GM19455 (cell line): ENCODE measurements around the gene GFI1B.

Experiments used
- ATAC-seq: cut with Tn5 transposase; IDR thresholded peaks from one replicate; pipeline ENCODE4 v1.9.1; 2021; ENCODE audit not compliant: unreplicated experiment

GFI1B gene

GRCh38 chr9:132978451-132979131, at the start of gene GFI1B:
GFI1B (plus strand) TSS chr9:132978694; CDS start chr9:132986679, 7,985 bp downstream.
- no peak for ATAC-seq

- ATAC-seq = no peak
These were observed 47.2 kb upstream of the GFI1B start for GRCh38 chr9:132931178-132931735.

DNA sequence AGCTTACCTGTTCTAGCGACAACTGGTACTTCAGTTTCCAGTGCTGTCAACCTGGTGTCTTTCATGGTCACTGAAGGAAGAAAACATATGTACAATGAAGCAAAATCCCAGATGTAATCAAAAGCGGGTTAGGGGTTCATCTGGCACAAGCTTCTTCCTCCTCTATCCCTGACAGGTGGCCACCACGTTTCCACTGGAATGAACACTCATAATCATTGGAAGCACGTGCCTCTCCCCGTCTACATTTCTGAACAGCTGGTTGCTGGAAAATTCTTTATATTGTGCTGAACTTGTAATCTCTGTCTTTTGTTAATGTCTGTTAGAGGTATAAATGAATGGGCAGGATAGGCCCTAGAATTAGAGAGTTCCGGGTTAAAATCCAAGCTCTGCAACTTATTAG, 43.5 kb upstream of the GFI1B start:
- no peak for ATAC-seq

- ATAC-seq = no peak
These were observed 41.0 kb upstream of the GFI1B start for GRCh38 chr9:132937463-132937901.

DNA sequence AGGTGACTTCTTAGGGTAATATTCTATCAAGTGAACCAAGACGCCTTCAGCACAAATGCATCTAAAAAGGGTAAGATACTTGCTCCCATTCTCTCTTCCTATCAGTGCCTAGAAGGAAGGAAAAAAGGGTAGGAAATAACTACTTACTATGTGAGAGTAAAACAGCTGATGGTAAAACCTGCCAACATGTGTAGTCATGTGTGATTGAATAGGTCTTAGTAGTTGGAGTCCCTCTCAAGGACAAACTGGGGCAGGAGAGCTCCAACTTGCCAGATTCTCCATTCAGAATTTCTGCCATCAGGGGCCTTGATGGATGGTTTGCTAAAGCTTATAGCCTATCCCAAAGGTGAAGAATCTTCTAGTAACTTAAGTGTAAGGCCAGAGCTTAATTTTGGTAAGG, 39.3 kb upstream of the GFI1B start:
- no peak for ATAC-seq

- ATAC-seq = no peak
These were observed 35.8 kb upstream of the GFI1B start for GRCh38 chr9:132942541-132943182.

GRCh38 chr9:132943651-132944293, 34.7 kb upstream of the GFI1B start:
- ATAC-seq = peak; percentile 10

DNA sequence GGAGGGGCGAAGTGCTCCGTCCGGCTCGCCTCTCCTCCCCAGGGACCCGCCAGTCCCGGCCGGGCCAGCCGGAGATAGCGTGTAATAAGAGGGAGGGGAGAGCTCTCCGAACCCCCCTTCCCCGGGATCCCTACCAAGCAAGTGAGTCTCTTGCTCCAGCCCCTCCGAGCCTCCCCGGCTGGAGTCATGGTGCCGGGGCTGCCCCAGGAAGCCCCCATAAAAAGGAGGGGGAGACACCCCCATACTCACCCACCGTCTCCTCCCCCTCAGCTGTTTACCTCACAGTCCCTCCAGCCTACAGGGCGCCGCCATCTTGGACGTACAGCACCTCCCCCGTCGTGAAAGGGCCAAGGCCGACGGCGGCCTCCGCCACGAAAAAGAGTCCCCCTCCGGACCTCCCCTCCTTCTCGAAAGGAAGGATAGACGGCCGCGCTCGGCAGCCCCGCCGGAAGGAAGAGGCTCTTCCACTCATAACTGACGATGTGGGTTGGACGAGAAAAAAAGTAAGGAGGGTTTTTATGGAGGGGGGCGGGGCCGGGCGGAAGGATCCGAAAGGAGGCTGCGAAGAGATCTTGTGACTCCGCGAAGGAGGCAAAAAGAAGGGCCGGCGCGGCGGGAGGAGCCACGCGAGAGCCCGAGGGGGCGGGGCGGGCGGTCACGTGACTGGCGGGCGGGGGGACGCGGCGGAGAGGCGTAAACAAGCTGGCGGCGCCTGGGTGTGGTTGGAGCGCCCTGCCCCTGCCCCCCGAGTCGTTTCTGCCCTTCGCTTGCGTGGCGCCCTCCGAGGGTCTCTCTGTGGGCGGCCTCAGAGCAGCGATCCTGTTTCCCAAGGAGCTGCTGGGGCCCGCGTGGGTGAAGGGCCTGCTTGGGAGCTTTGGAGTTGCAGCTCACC, 34.0 kb upstream of the GFI1B start, which contains the start of gene TSC1:
Gene TSC1 (minus strand): TSS at position 323 of the 892 bp plus-strand sequence. CDS start 15,744 bp downstream, outside the sequence.
- ATAC-seq = peak; percentile 70

GRCh38 chr9:132945186-132946130, 33.0 kb upstream of the GFI1B start:
- no peak for ATAC-seq

DNA sequence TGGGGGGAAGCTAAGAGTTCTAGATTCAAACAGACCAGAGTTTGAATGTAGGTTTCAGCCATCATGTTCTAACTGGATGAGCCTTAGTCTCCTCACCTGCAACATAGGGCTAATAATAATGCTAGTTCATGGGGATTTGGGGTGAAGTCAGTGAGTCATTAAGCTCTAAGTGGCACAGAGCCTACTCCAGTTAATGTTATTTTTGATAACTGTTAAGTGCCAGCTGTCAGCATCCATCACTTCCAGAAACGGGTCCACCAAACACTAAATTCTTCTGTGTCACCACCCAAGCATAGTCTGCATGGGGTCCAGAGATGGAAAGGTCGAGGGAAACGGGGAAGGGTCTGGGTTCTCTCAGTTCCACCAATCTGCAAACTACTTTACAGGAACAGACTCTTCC, 32.3 kb upstream of the GFI1B start:
- ATAC-seq = no peak

DNA sequence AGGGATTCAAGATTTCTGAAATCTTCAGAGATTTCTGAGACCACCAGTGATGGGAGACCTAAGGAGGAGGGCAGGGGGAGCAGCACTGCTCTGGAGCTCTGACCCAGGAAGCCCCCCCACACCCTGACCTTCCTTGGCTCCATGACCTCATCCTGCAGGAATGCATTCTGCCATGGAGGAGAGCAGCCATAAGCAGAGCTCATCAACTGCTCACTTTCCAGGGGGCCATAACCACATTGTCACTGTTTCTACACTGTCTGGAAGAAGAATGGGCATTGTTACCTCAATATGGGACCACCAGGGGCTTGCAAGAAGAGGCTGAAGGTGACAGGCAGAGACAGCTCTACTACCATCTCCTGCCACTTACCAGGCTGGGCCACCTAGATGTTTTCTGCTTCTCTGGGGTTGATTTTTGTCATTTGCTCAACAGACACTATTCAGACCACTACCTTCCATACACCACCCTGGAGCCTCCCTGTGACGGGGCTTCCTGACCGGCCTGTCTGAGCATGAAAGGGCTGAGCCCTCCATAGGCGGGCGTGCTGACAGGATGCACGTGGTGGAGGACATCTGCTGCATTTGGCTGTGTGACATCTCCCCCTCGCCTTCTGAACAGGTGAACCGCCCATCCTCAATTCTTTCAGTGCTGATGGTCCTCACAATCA, 31.7 kb upstream of the GFI1B start:
- ATAC-seq = no peak

DNA sequence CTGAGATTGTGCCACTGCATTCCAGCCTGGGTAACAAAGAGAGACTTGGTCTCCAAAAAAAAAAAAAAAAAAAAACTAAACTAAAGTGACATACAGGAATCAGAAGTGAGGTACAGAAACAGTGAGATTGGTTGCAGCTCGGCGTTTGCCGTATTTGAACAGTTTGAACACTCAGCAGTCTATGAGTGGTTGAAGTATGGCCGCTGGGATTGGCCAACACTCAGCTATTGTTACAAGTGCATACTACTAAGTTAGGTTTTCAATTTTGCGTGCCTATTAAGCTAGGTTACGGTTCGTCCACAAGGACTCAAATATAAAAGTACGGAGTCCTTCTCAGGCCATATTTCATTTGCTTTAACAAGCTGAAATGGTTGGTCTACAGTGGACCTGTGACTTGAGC, 30.7 kb upstream of the GFI1B start:
- no peak for ATAC-seq

GRCh38 chr9:132948482-132949050, 29.9 kb upstream of the GFI1B start:
- no peak for ATAC-seq

DNA sequence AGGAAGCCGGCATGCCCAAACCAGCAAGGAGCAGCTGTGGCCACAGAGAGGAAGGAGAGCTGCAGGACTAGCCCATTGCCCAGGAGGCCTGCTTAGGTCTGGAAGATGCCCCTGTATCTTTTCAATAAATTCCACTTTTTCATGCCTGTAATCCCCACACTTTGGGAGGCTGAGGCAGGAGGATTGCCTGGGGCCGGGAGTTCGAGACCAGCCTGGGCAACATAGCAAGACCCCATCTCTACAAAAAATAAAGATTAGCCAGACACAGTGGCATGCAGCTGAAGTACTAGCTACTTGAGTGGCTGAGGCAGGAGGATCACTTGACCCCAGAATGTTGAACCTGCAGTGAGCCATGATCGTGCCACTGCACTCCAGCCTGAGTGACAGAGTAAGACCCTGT, 28.8 kb upstream of the GFI1B start:
- no peak for ATAC-seq

DNA sequence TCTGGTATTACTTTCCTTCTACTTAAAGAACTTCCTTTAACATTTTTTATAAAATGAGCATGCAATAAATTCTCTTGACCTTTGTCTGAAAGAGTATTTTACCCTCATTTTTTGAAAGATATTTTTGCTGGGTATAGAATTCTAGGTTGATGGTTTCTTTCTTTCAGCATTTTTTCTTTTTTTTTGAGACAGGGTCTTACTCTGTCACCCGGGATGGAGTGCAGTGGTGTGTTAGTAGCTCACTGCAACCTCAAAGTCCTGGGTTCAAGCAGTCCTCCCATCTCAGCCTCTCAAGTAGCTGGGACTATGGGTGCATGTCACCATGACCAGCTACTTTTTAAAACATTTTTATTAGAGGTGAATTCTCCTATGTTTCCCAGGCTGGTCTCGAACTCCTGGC, 23.4 kb upstream of the GFI1B start:
- ATAC-seq = no peak

GRCh38 chr9:132955768-132956167, 22.7 kb upstream of the GFI1B start:
- ATAC-seq = no peak

DNA sequence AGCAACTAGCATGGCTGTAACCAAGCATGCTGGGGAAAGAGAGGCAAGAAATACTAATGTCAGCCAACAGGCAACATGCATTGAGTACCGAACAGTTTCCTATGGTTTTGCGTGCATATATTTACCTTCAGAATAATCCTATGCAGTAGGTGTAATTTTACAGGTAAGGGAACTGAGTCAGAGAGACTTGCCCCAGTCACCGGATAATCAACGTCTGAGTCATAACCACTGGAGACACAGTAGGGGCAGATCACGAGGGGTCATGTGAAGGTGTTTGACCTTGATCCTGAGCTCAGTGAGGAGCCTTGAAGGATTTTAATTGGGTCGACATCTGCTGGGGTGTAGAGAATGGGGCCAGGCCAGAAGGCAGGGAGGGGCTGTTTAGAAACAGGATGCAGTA, 20.7 kb upstream of the GFI1B start:
- no peak for ATAC-seq

DNA sequence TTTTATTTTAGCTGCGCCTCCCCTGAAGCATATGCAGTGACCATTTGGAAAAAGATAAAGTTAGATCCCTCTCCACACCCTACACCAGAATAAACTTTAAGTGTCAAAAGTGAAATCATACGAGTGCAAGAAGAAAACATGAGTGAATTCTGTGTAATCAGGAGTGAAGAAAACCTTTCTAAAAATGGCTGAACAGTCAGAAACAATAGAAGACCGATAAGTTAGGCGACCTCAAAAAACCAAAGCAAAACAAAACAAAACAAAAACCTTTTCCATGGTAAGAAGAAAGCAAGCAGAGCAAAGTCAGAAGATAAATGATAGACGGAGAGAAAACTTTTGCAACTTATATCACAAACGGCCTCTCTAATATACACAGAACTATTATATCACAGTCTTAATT, 17.5 kb upstream of the GFI1B start:
- ATAC-seq = no peak

GRCh38 chr9:132965478-132965877, 13.0 kb upstream of the GFI1B start:
- no peak for ATAC-seq
